Mesendoderm (in vitro differentiated cells): ENCODE results near the gene PIP5K1C.

Source experiments
- DNase-seq: peaks from one replicate; pipeline ENCODE4 v3.0.0; 2013
- H2AK5ac ChIP-seq: 2 replicates; pipeline ENCODE4 v1.6.1; 2013; ENCODE audit warnings: low read length, inconsistent platforms
- H2BK120ac ChIP-seq: 2 replicates; pipeline ENCODE4 v1.6.1; 2013; ENCODE audit warnings: low read depth, mild to moderate bottlenecking, low read length, moderate library complexity, mixed read lengths
- H2BK15ac ChIP-seq: replicated peaks from 2 replicates; pipeline ENCODE4 v1.6.1; 2013; ENCODE audit warnings: low read depth, mild to moderate bottlenecking, moderate library complexity
- H2BK5ac ChIP-seq: 2 replicates; pipeline ENCODE4 v1.6.1; 2013; ENCODE audit warnings: low read length, inconsistent platforms
- H3K18ac ChIP-seq: 2 replicates; pipeline ENCODE4 v1.6.1; 2013; ENCODE audit warnings: mild to moderate bottlenecking, low read length, mixed read lengths
- H3K23ac ChIP-seq: one replicate; pipeline ENCODE4 v1.6.1; 2013; ENCODE audit warnings: low read length
- H3K27ac ChIP-seq: 2 replicates; pipeline ENCODE4 v1.5.1; 2013; ENCODE audit warnings: low read depth, mild to moderate bottlenecking, inconsistent platforms, low read length, moderate library complexity
- H3K27me3 ChIP-seq: 2 replicates; pipeline ENCODE4 v1.6.1; 2013; ENCODE audit warnings: low read length, control low read depth, mild to moderate bottlenecking, inconsistent platforms; ENCODE audit not compliant: insufficient read depth, poor library complexity
- H3K36me3 ChIP-seq: 2 replicates; pipeline ENCODE4 v1.6.1; 2013; ENCODE audit warnings: low read length, inconsistent platforms; ENCODE audit not compliant: control insufficient read depth, insufficient read depth
- H3K4ac ChIP-seq: one replicate; pipeline ENCODE4 v1.6.1; 2013; ENCODE audit warnings: low read depth, mild to moderate bottlenecking, low read length, moderate library complexity
- H3K4me1 ChIP-seq: 2 replicates; pipeline ENCODE4 v1.6.1; 2013; ENCODE audit warnings: low read depth, low read length, inconsistent platforms; ENCODE audit not compliant: control insufficient read depth
- H3K4me2 ChIP-seq: 2 replicates; pipeline ENCODE4 v1.6.1; 2013; ENCODE audit warnings: low read length
- H3K4me3 ChIP-seq: 2 replicates; pipeline ENCODE4 v1.5.1; 2013; ENCODE audit warnings: mild to moderate bottlenecking, low read length
- H3K56ac ChIP-seq: one replicate; pipeline ENCODE4 v1.6.1; 2013; ENCODE audit warnings: low read length
- H3K79me1 ChIP-seq: 2 replicates; pipeline ENCODE4 v1.6.1; 2013; ENCODE audit warnings: low read length, inconsistent platforms
- H3K79me2 ChIP-seq: 2 replicates; pipeline ENCODE4 v1.6.1; 2013; ENCODE audit warnings: mild to moderate bottlenecking, low read length; ENCODE audit not compliant: control insufficient read depth, insufficient read depth
- H3K9ac ChIP-seq: 2 replicates; pipeline ENCODE4 v1.6.1; 2013; ENCODE audit warnings: low read length, inconsistent platforms
- H4K5ac ChIP-seq: one replicate; pipeline ENCODE4 v1.6.1; 2013; ENCODE audit warnings: low read length
- H4K8ac ChIP-seq: one replicate; pipeline ENCODE4 v1.6.1; 2013; ENCODE audit warnings: low read depth, mild to moderate bottlenecking, control low read depth, low read length, moderate library complexity
- WGBS: extraction: QIAGEN DNeasy Blood & Tissue Kit; methylation state at CpG from one replicate; pipeline ENCODE4 v1.1.7; 2013; ENCODE audit warnings: low lambda C conversion rate, missing lambda C conversion rate; ENCODE audit not compliant: insufficient coverage; ENCODE audit errors: extremely low coverage; 5-methylcytosine and 5-hydroxymethylcytosine counted together

Gene PIP5K1C

DNA sequence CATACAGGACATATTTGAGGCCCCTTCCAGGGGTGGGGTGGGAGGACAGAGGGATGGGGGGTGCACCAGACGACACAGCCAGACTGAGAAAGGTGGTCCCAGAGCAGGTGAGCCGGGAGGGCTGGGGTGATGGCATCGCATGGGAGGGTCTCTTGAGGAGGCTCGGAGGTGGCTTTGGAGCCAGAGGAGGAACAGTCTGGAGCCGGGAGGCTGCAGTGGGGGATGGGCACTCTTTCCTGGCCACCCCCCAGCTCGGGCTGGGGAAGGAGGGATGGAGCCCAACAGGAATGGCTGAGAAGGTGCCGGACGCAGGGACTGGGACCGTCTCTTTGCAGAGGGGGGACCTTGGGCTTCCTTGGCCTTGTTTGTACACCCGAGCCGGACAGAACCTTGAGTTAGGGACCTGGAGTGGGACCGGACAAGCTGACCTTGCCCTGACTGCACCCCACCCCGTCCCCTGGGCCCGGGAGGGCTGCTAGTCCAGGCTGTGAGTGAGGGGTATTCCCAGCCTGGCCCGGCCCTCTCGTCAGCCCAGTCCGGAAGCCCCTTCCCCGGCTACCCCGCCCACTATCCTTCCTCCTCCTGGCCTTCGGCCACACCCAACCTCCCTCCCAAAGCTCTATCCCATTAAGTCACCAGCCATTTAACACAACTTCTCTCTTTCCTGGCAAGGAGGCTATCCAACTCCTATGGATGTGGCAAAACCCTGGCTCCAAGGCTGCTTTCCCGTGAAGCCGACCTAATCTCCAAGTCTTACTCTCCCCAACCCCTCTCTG is 92.8 kb downstream of the PIP5K1C start:
- Histone ChIP-seq H3K27me3 (no peaks in the 10 kb centered on the region), H3K4ac (peak overlapping the region; percentile 22), H2BK120ac (no peak overlapping the region), H2AK5ac (no peak overlapping the region), H3K23ac (no peak overlapping the region), H4K5ac (no peak overlapping the region), H3K79me1 (no peaks in the 10 kb centered on the region), H3K9ac (peak overlapping the region; percentile 63), H3K18ac (no peak overlapping the region), H2BK15ac (no peak overlapping the region), H3K4me1 (peaks cover 4% of the 10 kb centered on the region), H3K4me3 (no peak overlapping the region), H3K27ac (no peak overlapping the region), H3K79me2 (no peaks in the 10 kb centered on the region), H3K56ac (peak overlapping the region; percentile 57), H4K8ac (no peak overlapping the region), H3K4me2 (peak overlapping the region; percentile 84), H2BK5ac (no peak overlapping the region), H3K36me3 (peaks cover 2% of the 10 kb centered on the region)
- peak; percentile 87 for DNase-seq
- no CpG with 5 or more reads among the region's 22 CpGs for WGBS

DNA sequence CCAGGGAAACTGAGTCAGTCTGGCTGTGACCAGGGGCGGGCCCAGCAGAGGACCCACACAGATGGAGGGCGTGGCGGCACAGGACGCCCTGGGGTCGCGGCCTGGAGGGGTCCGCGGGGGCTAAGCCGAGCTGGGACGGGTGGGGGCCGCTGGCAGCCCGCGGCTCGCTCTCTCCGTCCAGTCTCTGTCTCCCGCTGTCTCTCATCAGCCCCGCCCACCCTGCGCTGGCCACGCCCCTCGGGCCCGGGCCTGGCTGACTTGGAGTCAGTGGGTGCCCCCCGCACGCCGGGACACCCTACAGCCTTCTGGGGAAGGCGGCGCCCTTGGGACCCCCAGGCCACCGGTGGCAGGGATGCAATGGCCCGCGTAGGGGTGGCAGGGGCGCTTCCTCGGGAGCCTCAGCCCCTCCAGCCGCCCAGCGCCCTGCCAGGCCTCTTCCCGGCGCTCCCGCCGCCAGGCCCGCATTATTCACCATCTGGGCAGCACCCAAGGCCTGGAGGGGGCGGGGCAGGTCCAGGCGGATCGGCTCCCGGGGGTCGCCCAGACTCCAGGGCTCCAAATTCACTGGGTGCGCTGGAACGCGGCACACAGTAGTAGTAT is 93.5 kb downstream of the PIP5K1C start, which contains the start of gene TBXA2R:
TBXA2R (minus strand) TSS at position 186 of the 600 bp plus-strand sequence. CDS start 6,241 bp downstream, outside the sequence.
- no peak within 1 kb of the TSS for H3K27ac ChIP-seq
- no peak within 1 kb of the TSS for H2BK120ac ChIP-seq
- peaks cover 4% of the 10 kb centered on the region for H3K4me1 ChIP-seq
- no peaks in the 10 kb centered on the region for H3K79me1 ChIP-seq
- peak within 1 kb of the TSS; percentile 84 for H3K4me2 ChIP-seq
- no peak within 1 kb of the TSS for H3K23ac ChIP-seq
- H3K9ac ChIP-seq: peak within 1 kb of the TSS; percentile 63
- H4K8ac ChIP-seq: no peak within 1 kb of the TSS
- no peaks in the 10 kb centered on the region for H3K79me2 ChIP-seq
- no peak within 1 kb of the TSS for H2BK5ac ChIP-seq
- peak within 1 kb of the TSS; percentile 15 for H3K18ac ChIP-seq
- H3K4me3 ChIP-seq: no peak within 1 kb of the TSS
- no CpG with 5 or more reads among the region's 46 CpGs for WGBS
- no peaks in the 10 kb centered on the region for H3K27me3 ChIP-seq
- no peak within 1 kb of the TSS for H2AK5ac ChIP-seq
- DNase-seq: peak; percentile 49
- peaks cover 1% of the 10 kb centered on the region for H3K36me3 ChIP-seq
- H3K56ac ChIP-seq: peak within 1 kb of the TSS; percentile 89
- H3K4ac ChIP-seq: peak within 1 kb of the TSS; percentile 22
- H4K5ac ChIP-seq: no peak within 1 kb of the TSS
- no peak within 1 kb of the TSS for H2BK15ac ChIP-seq

DNA sequence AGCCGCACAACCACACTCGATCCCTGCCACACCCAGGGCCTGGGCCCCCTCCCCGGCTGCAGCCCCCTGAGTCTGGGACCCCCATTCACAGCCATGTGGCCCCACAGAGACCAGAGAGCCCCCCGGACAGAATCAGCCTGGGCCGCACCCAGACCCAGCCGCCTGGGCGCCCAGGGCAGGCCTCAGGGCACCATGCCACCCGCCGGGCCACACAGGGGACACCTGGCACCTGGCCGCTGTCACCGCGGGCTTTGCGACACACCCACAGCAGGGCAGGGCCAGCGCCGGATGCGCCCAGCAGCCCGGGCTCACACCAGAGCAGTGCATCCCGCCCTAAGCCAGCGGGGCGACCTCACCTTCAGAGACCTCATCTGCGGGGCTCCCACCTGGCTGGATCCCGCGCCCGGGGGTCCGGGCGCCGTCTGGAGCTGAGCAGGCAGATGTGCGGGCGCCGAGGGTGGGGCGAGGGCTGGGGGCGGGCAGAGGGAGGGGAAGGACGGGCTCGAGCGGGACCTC is 94.0 kb downstream of the PIP5K1C start:
- Histone ChIP-seq H3K4ac (no peak overlapping the region), H3K79me2 (no peaks in the 10 kb centered on the region), H2BK5ac (no peak overlapping the region), H3K79me1 (no peaks in the 10 kb centered on the region), H2AK5ac (no peak overlapping the region), H3K4me2 (peak overlapping the region; percentile 37), H3K4me3 (no peak overlapping the region), H3K27ac (no peak overlapping the region), H3K36me3 (no peaks in the 10 kb centered on the region), H3K56ac (peak overlapping the region; percentile 89), H3K4me1 (peaks cover 4% of the 10 kb centered on the region), H3K27me3 (no peaks in the 10 kb centered on the region), H3K9ac (peak overlapping the region; percentile 20), H2BK15ac (no peak overlapping the region), H3K18ac (peak overlapping the region; percentile 15), H2BK120ac (no peak overlapping the region), H4K8ac (no peak overlapping the region), H3K23ac (no peak overlapping the region), H4K5ac (no peak overlapping the region)
- DNase-seq: peak; percentile 34
- no CpG with 5 or more reads among the region's 35 CpGs for WGBS

DNA sequence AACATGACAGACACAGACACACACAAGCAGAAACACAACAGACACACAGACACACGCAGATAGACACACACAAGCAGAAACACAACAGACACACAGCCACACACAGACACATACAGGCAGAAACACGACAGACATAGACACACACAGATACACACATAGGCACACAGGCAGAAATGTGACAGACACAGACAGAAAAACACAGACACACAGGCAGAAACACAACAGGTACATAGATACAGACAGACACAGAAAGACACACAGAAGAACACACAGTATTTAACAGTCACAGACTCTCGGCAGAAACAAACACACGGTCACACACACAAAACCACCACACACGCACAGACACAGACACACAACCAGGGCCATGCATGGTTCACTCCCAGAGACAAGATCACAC is 94.5 kb downstream of the PIP5K1C start:
- Histone ChIP-seq H3K4me1 (peaks cover 4% of the 10 kb centered on the region), H2BK15ac (no peak overlapping the region), H2AK5ac (no peak overlapping the region), H3K9ac (peak overlapping the region; percentile 20), H3K4me2 (no peak overlapping the region), H3K18ac (no peak overlapping the region), H3K4me3 (no peak overlapping the region), H3K4ac (no peak overlapping the region), H2BK120ac (no peak overlapping the region), H3K36me3 (no peaks in the 10 kb centered on the region), H3K79me2 (no peaks in the 10 kb centered on the region), H3K23ac (no peak overlapping the region), H3K79me1 (no peaks in the 10 kb centered on the region), H3K27me3 (no peaks in the 10 kb centered on the region), H3K27ac (no peak overlapping the region), H4K5ac (no peak overlapping the region), H4K8ac (no peak overlapping the region), H2BK5ac (no peak overlapping the region), H3K56ac (no peak overlapping the region)
- WGBS: no CpG with 5 or more reads among the region's 5 CpGs
- no peak for DNase-seq

DNA sequence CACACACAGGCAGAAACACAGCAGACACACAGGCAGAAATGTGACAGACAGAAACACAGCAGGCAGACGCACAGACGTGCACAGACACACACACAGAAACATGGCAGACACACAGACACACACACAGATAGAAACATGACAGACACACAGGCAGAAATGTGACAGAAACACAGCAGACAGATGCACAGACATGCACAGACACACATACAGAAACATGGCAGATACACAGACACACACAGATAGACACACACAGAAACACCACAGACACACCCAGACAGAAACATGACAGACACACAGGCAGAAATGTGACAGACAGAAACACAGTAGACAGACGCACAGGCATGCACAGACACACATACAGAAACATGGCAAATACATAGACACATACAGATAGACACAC is 94.9 kb downstream of the PIP5K1C start:
- Histone ChIP-seq H3K18ac (no peak overlapping the region), H4K8ac (no peak overlapping the region), H3K4me3 (no peak overlapping the region), H3K56ac (no peak overlapping the region), H3K27me3 (no peaks in the 10 kb centered on the region), H3K4me2 (no peak overlapping the region), H3K9ac (no peak overlapping the region), H2BK120ac (no peak overlapping the region), H2BK15ac (no peak overlapping the region), H2AK5ac (no peak overlapping the region), H3K36me3 (no peaks in the 10 kb centered on the region), H4K5ac (no peak overlapping the region), H3K23ac (no peak overlapping the region), H3K4me1 (peaks cover 4% of the 10 kb centered on the region), H3K4ac (no peak overlapping the region), H3K79me1 (no peaks in the 10 kb centered on the region), H3K27ac (no peak overlapping the region), H2BK5ac (no peak overlapping the region), H3K79me2 (no peaks in the 10 kb centered on the region)
- WGBS: no CpG with 5 or more reads among the region's 3 CpGs
- no peak for DNase-seq
